Gastrocnemius medialis (tissue), 4 donors: ENCODE results near the gene COL27A1. TPM values are rescaled to one million over a fixed set of nuclear protein-coding genes. Genes with fewer than 3 reads are reported as not detected.

Source experiments
- ATAC-seq, 2 donors: fragments of 150-250 bp; one replicate each; pipeline ENCODE4 v1.9.1; 2016
- DNase-seq, 2 donors: peaks; one replicate each; pipeline ENCODE4 v3.0.0-alpha.2; 2019
- H3K27ac ChIP-seq, 4 donors: fragments of 200-600 bp; sonication (generic); 1 replicate in 1 of 4; 2 replicates in 3 of 4; pipeline ENCODE4 v1.5.1; 2016 to 2018; ENCODE audit warnings: mild to moderate bottlenecking in 2 of 4, moderate library complexity in 1 of 4
- H3K27me3 ChIP-seq, 3 donors: fragments of 200-600 bp; sonication (generic) in 2 of 3; 1 replicate in 1 of 3; 2 replicates in 2 of 3; pipeline versions ENCODE4 v1.5.1 to v1.6.0; 2016 to 2019; ENCODE audit warnings: mild to moderate bottlenecking in 1 of 3, moderate library complexity in 1 of 3
- H3K36me3 ChIP-seq, 2 donors: fragments of 200-600 bp; sonication (generic) in 1 of 2; one replicate each; pipeline ENCODE4 v1.5.1; 2017 to 2018
- H3K4me1 ChIP-seq, 2 donors: fragments of 200-600 bp; sonication (generic) in 1 of 2; one replicate each; pipeline ENCODE4 v1.5.1; 2016 to 2017; ENCODE audit warnings: mild to moderate bottlenecking in 2 of 2
- H3K4me3 ChIP-seq, 4 donors: fragments of 200-600 bp; sonication (generic) in 3 of 4; 1 replicate in 1 of 4; 2 replicates in 3 of 4; pipeline ENCODE4 v1.5.1; 2016 to 2019; ENCODE audit warnings: mild to moderate bottlenecking in 2 of 4
- H3K9me3 ChIP-seq, 3 donors: fragments of 200-600 bp; sonication (generic) in 2 of 3; 1 replicate in 1 of 3; 2 replicates in 2 of 3; pipeline ENCODE4 v1.5.1; 2016 to 2019
- CTCF ChIP-seq, 5 experiments: fragments of 450-650 bp in 3 of 5; fragments of 200-600 bp in 2 of 5; sonication (generic) in 2 of 5; IDR thresholded peaks in 4 of 5; conservative IDR thresholded peaks in 1 of 5; 1 replicate in 4 of 5; 2 replicates in 1 of 5; pipeline ENCODE4 v1.5.1; 2016 to 2019; ENCODE audit warnings: antibody characterized with exemption in 5 of 5, mild to moderate bottlenecking in 3 of 5, moderate library complexity in 3 of 5
- POLR2A ChIP-seq, 2 donors: fragments of 450-650 bp; IDR thresholded peaks; one replicate each; pipeline ENCODE4 v1.6.1; 2017; ENCODE audit warnings: antibody characterized with exemption in 2 of 2, mild to moderate bottlenecking in 2 of 2, moderate library complexity in 2 of 2
- in situ Hi-C, 4 donors: fragments of 200-750 bp; cut with MboI; loops; one replicate each; pipeline versions ENCODE4 v1.15.0 to v1.8.0; 2017; ENCODE audit warnings: low sequenced_read_pairs in 4 of 4
- intact Hi-C: fragments of 100-400 bp; cut with DNase I; formaldehyde crosslinking; loops from one replicate; pipeline ENCODE4 v1.15.1; 2023; ENCODE audit warnings: low total_unique reads
- total RNA-seq, 4 donors: library from RNA; depleted of rRNA; stranded (reverse); fragments of >200 nt; gene quantifications; one replicate each; pipeline versions ENCODE4 v1.1.0 to v1.2.3, GENCODE V29; 2016

The COL27A1 gene
- total RNA-seq, 4 donors from 2014 or later: 0.42 to 1.4 (median 0.95) TPM

- DNase-seq (peak in 1 of 2 donors; percentile 45), ATAC-seq (peak; percentile 26 to 28)
- H3K36me3 ChIP-seq: no peaks in the 10 kb centered on the region
- in situ Hi-C loops: loop anchor here in 1 of 4 donors (5.0 kb wide), 1 partner anchor 42 kb away; no protein-coding TSS in a partner anchor
- H3K4me3 ChIP-seq: no peak overlapping the region
- H3K9me3 ChIP-seq: no peaks in the 10 kb centered on the region
- intact Hi-C loops: no loop called here
- H3K27ac ChIP-seq: peak overlapping the region; percentile 27 to 75 (median 58)
- peaks cover 47 to 56% of the 10 kb centered on the region in 2 donors for H3K4me1 ChIP-seq
- H3K27me3 ChIP-seq: no peaks in the 10 kb centered on the region
- TF ChIP-seq POLR2A (IDR thresholded peaks at IDR 0.05) (no peak), CTCF (IDR thresholded peaks at IDR 0.05 in 4 of 5, conservative IDR thresholded peaks at IDR 0.05 in 1 of 5) (no peak)
These were observed 19.8 kb downstream of the COL27A1 start for GRCh38 chr9:114174876-114175771.

GRCh38 chr9:114176624-114177291, 21.4 kb downstream of the COL27A1 start:
- ATAC-seq: no peak

GRCh38 chr9:114177423-114178064, 22.2 kb downstream of the COL27A1 start:
- intact Hi-C loops (no loop called here), in situ Hi-C loops (loop anchor here in 1 of 4 donors (5.0 kb wide), 1 partner anchor 40 kb away; no protein-coding TSS in a partner anchor)
- H3K4me1 ChIP-seq: peaks cover 62 to 74% of the 10 kb centered on the region in 2 donors
- TF ChIP-seq CTCF (IDR thresholded peaks at IDR 0.05 in 4 of 5, conservative IDR thresholded peaks at IDR 0.05 in 1 of 5): no peak
- TF ChIP-seq POLR2A (IDR thresholded peaks at IDR 0.05): no peak
- no peaks in the 10 kb centered on the region for H3K9me3 ChIP-seq
- ATAC-seq (peak in 1 of 2 donors; percentile 40), DNase-seq (no peak)
- no peaks in the 10 kb centered on the region for H3K27me3 ChIP-seq
- H3K27ac ChIP-seq: peak overlapping the region; percentile 69 to 79 (median 74)
- no peak overlapping the region for H3K4me3 ChIP-seq
- no peaks in the 10 kb centered on the region for H3K36me3 ChIP-seq

More at GRCh38 chr9:114176624-114177291, 21.4 kb downstream of the COL27A1 start:
- H3K4me1 ChIP-seq: peaks cover 61 to 69% of the 10 kb centered on the region in 2 donors
- peak overlapping the region in 2 of 4 donors; percentile 2 to 11 for H3K27ac ChIP-seq
- TF ChIP-seq CTCF (IDR thresholded peaks at IDR 0.05 in 4 of 5, conservative IDR thresholded peaks at IDR 0.05 in 1 of 5) (no peak), POLR2A (IDR thresholded peaks at IDR 0.05) (no peak)
- H3K9me3 ChIP-seq: no peaks in the 10 kb centered on the region
- H3K27me3 ChIP-seq: no peaks in the 10 kb centered on the region
- intact Hi-C loops (no loop called here), in situ Hi-C loops (loop anchor here in 1 of 4 donors (5.0 kb wide), 1 partner anchor 41 kb away; no protein-coding TSS in a partner anchor)
- no peak overlapping the region for H3K4me3 ChIP-seq
- no peaks in the 10 kb centered on the region for H3K36me3 ChIP-seq
- no peak for DNase-seq

- DNase-seq: no peak
- no peak for TF ChIP-seq POLR2A (IDR thresholded peaks at IDR 0.05)
- TF ChIP-seq CTCF (IDR thresholded peaks at IDR 0.05 in 4 of 5, conservative IDR thresholded peaks at IDR 0.05 in 1 of 5): no peak
- peak overlapping the region; percentile 69 to 79 (median 74) for H3K27ac ChIP-seq
- in situ Hi-C loops: loop anchor here in 1 of 4 donors (5.0 kb wide), 1 partner anchor 39 kb away; no protein-coding TSS in a partner anchor
- H3K4me3 ChIP-seq: no peak overlapping the region
- intact Hi-C loops: no loop called here
- no peak for ATAC-seq
- H3K27me3 ChIP-seq: no peaks in the 10 kb centered on the region
- H3K9me3 ChIP-seq: no peaks in the 10 kb centered on the region
- H3K36me3 ChIP-seq: no peaks in the 10 kb centered on the region
- H3K4me1 ChIP-seq: peaks cover 62 to 74% of the 10 kb centered on the region in 2 donors
These were observed 22.7 kb downstream of the COL27A1 start for GRCh38 chr9:114178076-114178475.
